HEK293 (cell line): ENCODE results near the gene R3HDM1.

ENCODE experiments used
- CTCF ChIP-seq: fragments of 450-650 bp; formaldehyde crosslinking; IDR thresholded peaks from 2 replicates; pipeline ENCODE4 v1.5.1; 2016; ENCODE audit warnings: missing biosample characterization, missing genetic modification characterization
- HOXA7 ChIP-seq: sonication (generic); formaldehyde crosslinking; IDR thresholded peaks from 2 replicates; pipeline ENCODE4 v1.8.1; 2022; ENCODE audit warnings: missing genetic modification reagents, borderline replicate concordance
- KLF16 ChIP-seq: fragments of 450-650 bp; formaldehyde crosslinking; IDR thresholded peaks from 2 replicates; pipeline ENCODE4 v1.5.1; 2017; ENCODE audit warnings: missing biosample characterization, missing genetic modification characterization
- RBAK ChIP-seq: fragments of 450-650 bp; formaldehyde crosslinking; IDR thresholded peaks from 2 replicates; pipeline ENCODE4 v1.5.1; 2016; ENCODE audit warnings: missing biosample characterization, missing genetic modification characterization
- REST ChIP-seq: fragments of 450-650 bp; formaldehyde crosslinking; IDR thresholded peaks from 2 replicates; pipeline ENCODE4 v1.5.1; 2016; ENCODE audit warnings: missing biosample characterization, missing genetic modification characterization
- TSHZ1 ChIP-seq: fragments of 450-650 bp; formaldehyde crosslinking; IDR thresholded peaks from 2 replicates; pipeline ENCODE4 v1.5.1; 2016; ENCODE audit warnings: missing biosample characterization, missing genetic modification characterization, borderline replicate concordance
- ZNF146 ChIP-seq: fragments of 450-650 bp; formaldehyde crosslinking; IDR thresholded peaks from 2 replicates; pipeline ENCODE4 v1.5.1; 2016; ENCODE audit warnings: missing biosample characterization, missing genetic modification characterization
- ZNF510 ChIP-seq: fragments of 450-650 bp; formaldehyde crosslinking; IDR thresholded peaks from 2 replicates; pipeline ENCODE4 v1.5.1; 2018; ENCODE audit warnings: mild to moderate bottlenecking, missing genetic modification characterization, missing biosample characterization; ENCODE audit not compliant: insufficient replicate concordance
- ZNF548 ChIP-seq: fragments of 450-650 bp; formaldehyde crosslinking; IDR thresholded peaks from 2 replicates; pipeline ENCODE4 v1.5.1; 2016; ENCODE audit warnings: missing biosample characterization, missing genetic modification characterization
- ZNF768 ChIP-seq: fragments of 450-650 bp; formaldehyde crosslinking; IDR thresholded peaks from 2 replicates; pipeline ENCODE4 v1.5.1; 2018; ENCODE audit warnings: missing biosample characterization, mild to moderate bottlenecking, missing genetic modification characterization

- no peak for TF ChIP-seq CTCF (tag by site-specific recombination)
- no peak for TF ChIP-seq ZNF548 (tag by site-specific recombination)
- no peak for TF ChIP-seq ZNF510 (tag by site-specific recombination)
- no peak for TF ChIP-seq REST (tag by site-specific recombination)
- TF ChIP-seq KLF16 (tag by site-specific recombination), result no peak
- no peak for TF ChIP-seq RBAK
- TF ChIP-seq ZNF768 (tag by site-specific recombination), result no peak
- no peak for TF ChIP-seq HOXA7 (CRISPR knock-in tag)
- no peak for TF ChIP-seq TSHZ1 (tag by site-specific recombination)
- TF ChIP-seq ZNF146 (tag by site-specific recombination), result no peak
Observed at GRCh38 chr2:135756692-135757091, 225.4 kb downstream of the R3HDM1 start.
